HL-60/S4 treated with phorbol 12-myristate 13-acetate at 8.2 ng/mL for 4 days and 3 days (cell line): Measurements from ENCODE around the gene C1QTNF1.

Source experiments
- in situ Hi-C: fragments of 300-500 bp; cut with MboI; formaldehyde crosslinking; loops from 2 replicates; pipeline ENCODE4 v1.15.0; 2022; ENCODE audit warnings: low sequenced_read_pairs

The C1QTNF1 gene

GRCh38 chr17:78992542-78993212 lies 31.3 kb upstream of the C1QTNF1 start:
- in situ Hi-C loops = no loop called here

- in situ Hi-C loops = no loop called here
These were observed 30.6 kb upstream of the C1QTNF1 start for GRCh38 chr17:78993241-78993956.

- in situ Hi-C loops = no loop called here
These were observed 29.8 kb upstream of the C1QTNF1 start for GRCh38 chr17:78993981-78994671.

- in situ Hi-C loops = no loop called here
These were observed 28.8 kb upstream of the C1QTNF1 start for GRCh38 chr17:78995022-78995760.

- in situ Hi-C loops = no loop called here
These were observed 28.1 kb upstream of the C1QTNF1 start for GRCh38 chr17:78995761-78996451.

GRCh38 chr17:78996781-78997201 lies 27.2 kb upstream of the C1QTNF1 start:
- in situ Hi-C loops = no loop called here

GRCh38 chr17:78997231-78997741 lies 26.7 kb upstream of the C1QTNF1 start:
- in situ Hi-C loops = no loop called here

- in situ Hi-C loops = no loop called here
These were observed 26.1 kb upstream of the C1QTNF1 start for GRCh38 chr17:78997881-78998280.

- in situ Hi-C loops = no loop called here
These were observed 25.5 kb upstream of the C1QTNF1 start for GRCh38 chr17:78998311-78999055.

GRCh38 chr17:78999056-78999768 lies 24.8 kb upstream of the C1QTNF1 start:
- in situ Hi-C loops = no loop called here

GRCh38 chr17:78999947-79000395 lies 24.0 kb upstream of the C1QTNF1 start:
- in situ Hi-C loops = loop anchor here (25.0 kb wide), 1 partner anchor 513 kb away; no protein-coding TSS in a partner anchor

- in situ Hi-C loops = loop anchor here (25.0 kb wide), 1 partner anchor 513 kb away; no protein-coding TSS in a partner anchor
These were observed 23.4 kb upstream of the C1QTNF1 start for GRCh38 chr17:79000396-79001189.

GRCh38 chr17:79001190-79002020 lies 22.6 kb upstream of the C1QTNF1 start:
- in situ Hi-C loops = loop anchor here (25.0 kb wide), 1 partner anchor 514 kb away; no protein-coding TSS in a partner anchor

- in situ Hi-C loops = loop anchor here (25.0 kb wide), 1 partner anchor 515 kb away; no protein-coding TSS in a partner anchor
These were observed 21.7 kb upstream of the C1QTNF1 start for GRCh38 chr17:79002291-79002690.

- in situ Hi-C loops = loop anchor here (25.0 kb wide), 1 partner anchor 516 kb away; no protein-coding TSS in a partner anchor
These were observed 21.0 kb upstream of the C1QTNF1 start for GRCh38 chr17:79002796-79003593.
